Epithelial cell of proximal tubule (primary cell): ENCODE results near the gene SLC9B2. TPM values are rescaled to one million over a fixed set of nuclear protein-coding genes. Genes with fewer than 3 reads are reported as not detected.
A peak's percentile ranks its signal among the peaks of the same experiment; 100 is the strongest.

Experiments used
- DNase-seq: peaks from one replicate; pipeline ENCODE4 v3.0.0-alpha.2; 2011; ENCODE audit warnings: low read depth
- H3K4me3 ChIP-seq: 2 replicates; pipeline ENCODE4 v1.5.1; 2011; ENCODE audit warnings: low read depth, mild to moderate bottlenecking, low read length
- total RNA-seq: library from RNA; depleted of rRNA; stranded (reverse); fragments of >200 nt; gene quantifications from 2 replicates; pipeline ENCODE4 v1.2.3, GENCODE V29; 2015
- TF ChIP-seq, protein P1 (sequence below): conservative IDR thresholded peaks from 2 replicates; pipeline ENCODE4 v1.5.1; 2012; ENCODE audit warnings: low read depth, mild to moderate bottlenecking, low read length

The SLC9B2 gene
- total RNA-seq, 1 donor from 2014 or later, result 7.0 TPM

- H3K4me3 ChIP-seq, result no peak overlapping the region
- DNase-seq, result peak; percentile 64
- TF ChIP-seq, protein P1, sequence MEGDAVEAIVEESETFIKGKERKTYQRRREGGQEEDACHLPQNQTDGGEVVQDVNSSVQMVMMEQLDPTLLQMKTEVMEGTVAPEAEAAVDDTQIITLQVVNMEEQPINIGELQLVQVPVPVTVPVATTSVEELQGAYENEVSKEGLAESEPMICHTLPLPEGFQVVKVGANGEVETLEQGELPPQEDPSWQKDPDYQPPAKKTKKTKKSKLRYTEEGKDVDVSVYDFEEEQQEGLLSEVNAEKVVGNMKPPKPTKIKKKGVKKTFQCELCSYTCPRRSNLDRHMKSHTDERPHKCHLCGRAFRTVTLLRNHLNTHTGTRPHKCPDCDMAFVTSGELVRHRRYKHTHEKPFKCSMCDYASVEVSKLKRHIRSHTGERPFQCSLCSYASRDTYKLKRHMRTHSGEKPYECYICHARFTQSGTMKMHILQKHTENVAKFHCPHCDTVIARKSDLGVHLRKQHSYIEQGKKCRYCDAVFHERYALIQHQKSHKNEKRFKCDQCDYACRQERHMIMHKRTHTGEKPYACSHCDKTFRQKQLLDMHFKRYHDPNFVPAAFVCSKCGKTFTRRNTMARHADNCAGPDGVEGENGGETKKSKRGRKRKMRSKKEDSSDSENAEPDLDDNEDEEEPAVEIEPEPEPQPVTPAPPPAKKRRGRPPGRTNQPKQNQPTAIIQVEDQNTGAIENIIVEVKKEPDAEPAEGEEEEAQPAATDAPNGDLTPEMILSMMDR, result no peak
These were observed 20.6 kb upstream of the SLC9B2 start for GRCh38 chr4:103097112-103097511.

GRCh38 chr4:103095080-103095479, 18.5 kb upstream of the SLC9B2 start:
- no peak for DNase-seq
- H3K4me3 ChIP-seq, result no peak overlapping the region
- TF ChIP-seq, protein P1, result no peak

DNA sequence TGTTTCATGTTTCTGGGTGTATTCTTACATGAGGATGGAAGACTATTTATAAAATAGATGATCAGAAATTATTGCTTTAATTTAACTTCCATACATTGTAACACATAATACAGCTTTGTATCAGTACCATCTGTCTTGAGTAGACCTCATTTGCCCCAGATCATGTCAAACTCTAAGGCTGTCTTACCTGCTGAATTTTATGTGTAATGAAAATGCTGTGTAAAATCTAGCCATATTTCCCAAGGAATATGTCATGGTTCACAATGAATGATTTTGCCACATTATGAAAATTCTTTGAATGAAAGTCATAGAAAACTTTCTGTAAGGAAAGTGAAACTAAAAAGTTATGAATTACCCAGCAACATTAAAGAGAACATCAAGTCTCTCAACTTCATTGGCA, 15.7 kb upstream of the SLC9B2 start:
- TF ChIP-seq, protein P1, result no peak
- DNase-seq, result no peak
- H3K4me3 ChIP-seq, result no peak overlapping the region

- TF ChIP-seq, protein P1, result peak; percentile 76
These were observed 15.2 kb upstream of the SLC9B2 start for GRCh38 chr4:103091601-103092223.

GRCh38 chr4:103089481-103089880, 12.9 kb upstream of the SLC9B2 start:
- TF ChIP-seq, protein P1, result no peak
- DNase-seq, result no peak

More at GRCh38 chr4:103091601-103092223, 15.2 kb upstream of the SLC9B2 start:
- H3K4me3 ChIP-seq, result no peak overlapping the region
- DNase-seq, result no peak

GRCh38 chr4:103086551-103086950, 10.0 kb upstream of the SLC9B2 start:
- no peak overlapping the region for H3K4me3 ChIP-seq
- TF ChIP-seq, protein P1, result no peak
- DNase-seq, result no peak

More at GRCh38 chr4:103089481-103089880, 12.9 kb upstream of the SLC9B2 start:
- H3K4me3 ChIP-seq, result no peak overlapping the region

- TF ChIP-seq, protein P1, result no peak
- H3K4me3 ChIP-seq, result no peak overlapping the region
- DNase-seq, result no peak
These were observed 9.1 kb upstream of the SLC9B2 start for GRCh38 chr4:103085555-103086196.
